GM18907 (cell line): ENCODE results near the gene MYO18A.

ENCODE experiments used
- ATAC-seq: cut with Tn5 transposase; IDR thresholded peaks from one replicate; pipeline ENCODE4 v1.9.1; 2021; ENCODE audit warnings: mild to moderate bottlenecking, moderate library complexity; ENCODE audit not compliant: unreplicated experiment

Gene MYO18A

DNA sequence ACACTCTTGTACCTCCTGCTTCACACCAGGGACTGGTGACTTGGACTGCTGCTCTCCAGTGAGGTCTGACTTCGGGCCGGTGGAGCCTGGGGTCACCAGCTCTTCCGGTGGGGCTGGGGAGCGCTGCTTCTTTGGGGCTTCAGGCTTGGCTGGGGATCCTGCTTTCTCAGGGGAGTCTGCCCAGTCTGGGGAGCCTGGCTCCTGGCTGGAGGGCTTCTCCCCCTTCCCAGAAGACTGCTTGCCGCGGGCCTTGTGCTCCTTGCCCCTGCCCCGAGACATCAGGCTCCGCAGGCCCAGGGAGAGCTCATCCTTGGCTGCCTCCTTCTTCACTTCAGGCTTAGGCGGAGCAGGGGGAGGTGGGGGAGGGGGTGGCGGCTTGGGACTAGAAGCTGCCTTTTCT, 52.4 kb downstream of the MYO18A start:
- ATAC-seq: no peak

DNA sequence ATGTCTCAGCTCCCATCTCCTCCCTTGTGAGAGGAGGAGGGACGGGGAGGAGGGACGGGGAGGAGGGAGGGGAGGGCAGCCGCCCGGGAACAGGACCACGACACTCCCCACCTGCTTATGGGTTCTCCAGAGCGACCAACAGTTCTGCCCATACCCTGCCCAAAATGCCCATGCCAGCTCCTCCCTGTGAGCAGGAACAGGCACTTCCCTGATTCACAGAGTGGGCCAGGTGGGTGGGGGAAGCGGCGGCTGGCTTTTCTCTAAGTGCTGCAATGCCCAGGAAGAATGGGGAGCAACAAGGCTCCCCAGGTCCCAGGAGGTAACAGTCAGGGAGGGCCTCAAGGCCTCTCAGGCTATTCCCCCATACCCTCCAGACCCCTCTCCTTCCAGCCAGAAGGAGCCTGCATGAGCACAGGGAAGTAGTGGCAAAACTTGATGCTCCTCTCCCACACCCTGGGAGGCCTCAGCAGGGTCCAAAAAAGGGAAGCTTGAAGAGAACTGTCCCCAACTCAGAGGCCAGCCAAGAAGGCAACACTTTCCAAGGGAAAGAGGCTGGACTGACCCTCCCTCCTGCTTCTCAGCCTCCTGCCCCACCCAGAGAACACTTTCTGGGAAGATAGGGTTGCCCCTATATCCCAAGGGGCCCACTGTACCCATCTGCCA, 53.8 kb downstream of the MYO18A start:
- ATAC-seq: no peak

DNA sequence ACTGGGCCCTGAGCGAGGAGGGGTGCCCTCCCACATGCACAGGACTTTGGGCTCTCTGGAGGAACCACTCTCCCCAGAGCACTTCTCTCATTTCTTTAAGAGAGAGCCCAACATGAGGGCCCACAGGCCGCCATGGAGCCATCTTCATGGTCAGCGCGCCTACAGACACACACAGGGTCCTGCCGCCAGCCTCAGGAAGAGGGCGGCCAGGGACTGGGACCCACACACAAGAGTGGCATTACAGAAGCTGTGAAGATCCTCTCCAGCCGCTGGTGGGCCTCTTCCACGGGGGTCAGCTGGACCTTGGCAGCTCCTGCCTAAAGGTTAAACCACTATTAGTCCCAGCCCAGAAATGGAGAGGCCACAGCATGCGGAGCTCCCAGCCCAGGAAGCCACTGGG, 54.5 kb downstream of the MYO18A start:
- ATAC-seq: no peak

DNA sequence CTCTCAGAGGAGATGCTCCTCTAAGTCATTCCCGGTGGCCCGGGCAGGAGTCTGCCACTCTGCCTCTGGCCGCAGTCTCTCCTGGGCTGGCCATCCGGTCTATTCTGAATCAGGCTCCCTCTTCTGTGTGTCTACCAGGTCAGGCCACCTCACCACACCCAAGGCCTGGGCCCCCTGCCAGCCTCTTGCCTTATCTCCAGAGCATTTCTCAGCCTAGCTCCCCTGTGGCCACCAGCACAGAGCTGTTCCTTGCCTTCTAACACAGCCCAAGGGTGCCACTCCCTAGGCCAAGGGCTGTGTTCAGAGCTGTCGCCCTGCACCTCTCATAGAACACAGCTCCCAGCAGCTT, 55.3 kb downstream of the MYO18A start:
- ATAC-seq: no peak

DNA sequence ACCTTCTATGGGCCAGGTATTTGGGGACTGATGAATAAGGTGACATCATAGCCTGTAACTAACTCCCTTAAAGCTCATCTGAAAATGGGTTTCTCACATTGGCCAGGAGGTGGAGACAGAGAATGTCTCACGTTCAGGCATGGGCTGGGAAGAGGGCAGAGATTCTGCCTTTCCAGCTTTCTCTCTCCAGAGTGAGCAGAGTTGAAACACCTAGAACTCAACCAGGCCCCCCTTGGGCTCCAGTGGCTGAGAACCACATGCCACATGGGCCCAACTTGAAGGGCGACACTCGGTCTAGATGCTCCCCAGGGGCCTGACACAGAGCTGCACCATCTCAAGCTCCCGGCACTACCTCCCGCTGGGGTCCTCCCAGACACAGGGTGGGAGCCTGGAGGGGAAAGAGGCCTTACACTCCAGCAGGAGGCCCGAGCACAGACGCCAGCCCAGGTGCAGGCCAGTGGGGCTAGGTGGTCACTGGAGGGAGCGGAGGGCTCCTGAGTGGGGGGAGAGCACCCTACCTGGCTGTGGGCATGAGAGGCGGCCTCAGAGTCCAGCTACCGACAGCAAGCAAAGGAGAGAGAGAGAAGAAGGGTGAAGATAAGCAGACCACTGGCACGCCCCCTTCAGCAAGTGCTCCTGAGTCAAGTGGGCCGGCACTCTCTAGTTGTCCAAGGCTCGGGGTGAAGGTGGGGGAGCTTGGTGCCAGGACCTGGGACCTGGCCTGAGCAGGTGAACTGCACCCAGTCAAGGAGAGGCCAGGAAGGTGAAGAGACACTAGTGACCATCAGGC, 55.9 kb downstream of the MYO18A start:
- ATAC-seq: no peak

DNA sequence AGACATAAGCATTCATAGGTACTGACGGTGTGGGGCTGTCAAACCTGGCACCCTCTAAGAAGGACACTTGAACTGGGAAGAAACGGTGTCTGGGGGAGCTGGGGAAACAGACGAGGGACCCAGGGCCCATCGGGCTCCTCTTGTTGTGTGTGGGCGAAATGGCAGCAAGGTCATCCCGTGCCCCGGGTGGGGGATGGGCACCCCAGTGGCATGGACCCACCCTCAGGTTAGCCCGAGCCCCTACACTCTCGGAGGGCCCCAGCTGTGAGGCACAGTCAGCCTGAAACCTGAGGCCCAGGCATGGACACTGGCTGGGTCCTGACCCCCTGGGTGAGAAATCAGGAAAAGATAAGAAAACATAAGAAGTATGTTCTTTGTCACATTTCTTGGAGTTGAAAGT, 57.1 kb downstream of the MYO18A start:
- ATAC-seq: no peak

DNA sequence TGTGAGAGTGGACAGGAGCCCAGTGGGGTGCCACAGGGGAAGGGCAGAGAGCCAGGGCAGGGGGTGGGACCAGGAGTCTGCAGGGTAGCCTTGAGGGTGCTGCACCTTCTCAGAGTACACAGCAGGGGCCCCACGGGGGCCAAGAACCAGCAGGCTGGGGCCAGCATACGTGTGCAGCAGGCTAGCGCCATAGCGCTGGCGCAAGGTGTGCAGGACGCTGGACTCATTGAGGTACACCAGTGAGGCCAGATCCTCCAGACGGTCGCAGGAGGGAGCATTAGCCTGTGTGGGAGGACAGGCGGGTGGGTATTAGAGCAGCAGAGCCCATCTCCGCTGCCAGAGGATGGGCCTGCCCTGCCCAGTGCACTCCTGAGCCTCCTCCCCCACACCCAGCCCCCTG, 58.8 kb downstream of the MYO18A start:
- no peak for ATAC-seq

DNA sequence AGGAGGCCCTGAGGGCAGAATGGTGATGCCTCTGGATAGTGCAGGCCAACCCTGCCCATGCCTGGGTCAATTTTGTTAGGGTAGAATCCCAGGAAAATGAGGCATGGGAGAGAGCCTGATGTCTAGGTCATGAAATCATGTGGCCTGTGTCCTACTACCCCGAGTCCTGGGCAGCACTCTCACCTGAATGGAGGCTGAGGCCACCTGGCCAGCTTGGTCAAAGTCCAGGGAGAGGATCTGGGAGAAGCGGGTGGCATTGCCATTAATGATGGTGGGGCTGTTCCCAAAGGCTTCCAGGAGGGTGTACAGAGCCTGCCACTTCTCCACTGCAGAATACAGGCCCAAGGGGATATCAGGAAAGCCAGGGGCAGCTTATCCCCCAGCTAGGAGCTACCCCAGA, 59.8 kb downstream of the MYO18A start:
- no peak for ATAC-seq

DNA sequence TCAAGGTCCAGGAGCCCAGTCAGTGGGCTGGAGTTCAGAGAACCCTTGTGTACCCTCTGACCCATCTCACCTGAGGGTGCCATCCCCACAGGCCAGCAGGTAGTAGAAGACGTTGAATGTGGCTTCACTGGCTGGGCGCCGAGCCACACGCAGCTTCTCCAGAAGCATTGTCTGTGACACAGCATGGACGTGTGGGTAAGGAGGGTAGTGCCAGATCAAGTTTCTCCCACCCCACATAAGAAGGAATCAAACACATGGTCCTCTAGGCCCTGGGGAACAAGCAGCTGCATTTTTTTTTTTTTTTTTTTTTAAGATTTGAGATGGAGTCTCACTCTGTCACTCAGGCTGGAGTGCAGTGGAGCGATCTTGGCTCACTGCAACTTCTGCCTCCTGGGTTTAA, 60.9 kb downstream of the MYO18A start:
- ATAC-seq: no peak

DNA sequence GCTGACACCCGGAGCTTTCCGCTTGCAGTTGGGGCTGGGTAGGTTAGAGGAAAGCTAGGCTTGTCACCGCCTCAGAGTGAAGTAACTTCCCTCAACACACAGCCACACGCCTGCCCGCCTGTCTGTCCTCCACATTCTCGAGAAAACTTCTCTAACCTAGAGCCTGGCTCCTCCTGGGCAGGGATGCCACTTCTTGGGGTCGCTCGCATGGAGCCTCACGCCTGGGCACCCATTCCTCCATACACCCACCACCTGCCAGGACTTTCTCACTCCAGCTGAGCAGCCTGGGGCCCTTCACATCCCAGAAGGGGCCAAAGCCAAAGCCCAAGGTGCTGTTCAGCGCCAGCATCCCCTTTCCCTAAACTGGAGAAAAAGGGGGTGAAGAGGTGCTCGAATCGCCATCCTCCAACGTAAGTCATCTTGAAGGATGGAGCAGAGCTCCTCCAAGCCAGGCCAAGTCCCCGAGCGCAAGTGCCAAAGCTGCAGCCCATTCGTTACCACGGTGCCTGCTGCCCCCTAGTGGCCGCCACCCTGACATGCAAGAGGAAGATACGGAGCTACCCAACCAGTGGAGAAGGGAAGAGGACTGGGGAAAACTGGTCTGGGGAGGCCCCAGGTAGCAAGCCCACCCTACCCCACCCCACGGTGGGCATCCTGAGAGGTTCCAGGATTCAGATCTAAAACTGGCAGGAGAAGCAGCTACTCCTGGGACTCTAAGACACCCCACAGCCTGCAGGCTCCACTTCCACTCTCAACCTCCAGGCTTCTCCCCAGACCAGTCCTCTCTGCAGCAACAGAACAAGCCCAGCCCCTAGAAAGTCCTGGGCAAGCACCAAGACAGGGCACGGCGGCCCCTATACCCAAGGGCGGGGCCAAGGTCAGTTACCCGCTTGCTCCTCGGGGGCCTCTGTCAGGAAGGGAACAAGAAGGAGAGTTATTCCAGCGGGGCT, 63.1 kb downstream of the MYO18A start:
- no peak for ATAC-seq

DNA sequence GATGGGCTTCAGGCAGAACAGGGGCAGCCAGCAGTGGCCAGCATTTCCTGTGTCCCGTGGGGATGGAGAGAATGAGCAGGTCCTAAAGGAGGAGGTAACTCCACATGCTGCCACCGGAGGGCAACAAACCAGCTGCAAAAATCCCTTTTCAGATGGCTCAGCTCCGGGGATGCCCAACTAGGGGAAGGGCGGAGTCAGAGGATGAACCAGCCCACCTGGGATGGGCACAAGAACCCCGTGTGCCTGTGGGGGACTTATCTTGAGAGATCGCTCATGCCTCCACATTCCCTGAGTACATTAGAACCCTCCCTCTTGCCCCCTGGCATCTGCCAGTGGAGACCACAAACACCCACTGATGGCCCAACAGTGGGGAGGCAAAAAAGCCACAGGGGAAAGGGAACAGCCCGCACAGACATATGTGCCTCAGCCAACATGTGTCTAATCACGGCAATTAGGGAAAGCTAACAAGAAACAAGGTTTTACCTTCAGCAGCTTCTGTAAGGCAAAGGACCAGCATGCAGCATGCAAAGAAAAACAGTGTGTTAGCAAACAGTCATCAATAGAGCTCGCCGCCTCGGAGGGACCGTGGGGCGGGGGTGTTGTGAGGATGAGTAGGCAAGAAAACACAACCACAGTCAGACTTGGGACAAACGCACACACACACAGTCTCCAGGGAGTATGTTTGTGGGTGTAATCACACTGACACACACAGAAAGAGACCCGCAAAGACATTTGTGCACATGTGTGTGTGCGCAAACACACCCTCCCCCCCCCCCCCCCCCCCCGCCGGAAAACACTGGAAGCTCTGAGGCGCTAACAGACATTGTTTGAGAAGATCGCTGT, 64.0 kb downstream of the MYO18A start:
- no peak for ATAC-seq

DNA sequence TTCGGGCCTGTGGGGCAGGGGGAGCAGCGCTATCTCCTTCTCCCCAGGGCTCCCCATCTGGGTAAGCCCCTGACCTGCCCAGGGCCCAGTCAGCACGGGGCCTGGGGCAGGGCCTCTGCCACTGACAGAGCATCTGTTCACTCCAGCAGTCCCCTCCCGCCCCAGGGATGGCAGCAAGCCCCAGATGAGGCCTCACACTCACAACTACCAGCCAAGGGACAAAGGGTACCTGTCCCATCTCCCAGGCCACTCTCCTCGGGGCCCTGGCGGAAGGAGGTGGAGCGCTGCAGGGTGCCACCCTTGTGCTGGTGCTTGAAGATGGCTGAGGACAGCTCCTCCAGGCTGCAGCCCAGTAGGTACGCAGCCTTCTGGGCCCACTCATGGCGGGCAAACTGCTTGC, 64.8 kb downstream of the MYO18A start:
- no peak for ATAC-seq

DNA sequence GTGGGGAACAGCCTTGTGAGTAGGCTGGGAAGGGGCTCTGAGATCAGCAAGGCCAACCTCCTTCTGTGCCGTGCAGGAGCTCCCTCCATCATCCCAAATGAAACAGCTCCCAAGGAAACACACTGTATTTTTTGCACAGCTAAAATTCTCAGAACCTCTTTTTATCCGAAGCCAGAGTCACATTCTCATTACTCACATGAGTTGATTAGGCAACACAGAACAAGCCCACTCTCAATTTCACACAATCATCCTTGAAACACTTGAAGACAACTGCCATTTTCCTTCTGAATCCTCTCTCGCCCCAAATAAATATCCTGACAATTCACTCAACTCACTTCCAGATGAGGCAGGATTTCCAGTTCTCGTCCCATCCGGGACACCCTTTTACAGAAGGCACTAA, 66.1 kb downstream of the MYO18A start:
- no peak for ATAC-seq

DNA sequence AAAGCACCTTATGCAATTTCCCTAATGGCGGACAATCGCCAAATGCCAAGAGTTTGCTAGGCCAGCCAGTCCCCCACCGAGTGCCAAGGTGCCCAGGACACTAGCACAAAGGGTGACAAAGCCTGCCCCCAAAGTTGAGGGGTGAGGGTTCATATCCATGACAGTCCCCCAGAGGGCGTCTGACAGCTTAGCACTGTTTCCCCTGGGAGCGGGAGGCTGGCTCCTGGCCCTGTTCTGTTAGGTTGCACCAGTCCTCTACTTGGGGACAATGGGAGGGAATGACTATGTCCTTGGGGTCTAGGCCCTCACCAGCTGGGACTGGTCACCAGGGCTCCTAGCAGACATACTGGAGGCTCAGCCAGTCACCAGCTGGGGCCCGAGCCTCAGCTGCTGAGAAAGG, 66.9 kb downstream of the MYO18A start:
- ATAC-seq: no peak

DNA sequence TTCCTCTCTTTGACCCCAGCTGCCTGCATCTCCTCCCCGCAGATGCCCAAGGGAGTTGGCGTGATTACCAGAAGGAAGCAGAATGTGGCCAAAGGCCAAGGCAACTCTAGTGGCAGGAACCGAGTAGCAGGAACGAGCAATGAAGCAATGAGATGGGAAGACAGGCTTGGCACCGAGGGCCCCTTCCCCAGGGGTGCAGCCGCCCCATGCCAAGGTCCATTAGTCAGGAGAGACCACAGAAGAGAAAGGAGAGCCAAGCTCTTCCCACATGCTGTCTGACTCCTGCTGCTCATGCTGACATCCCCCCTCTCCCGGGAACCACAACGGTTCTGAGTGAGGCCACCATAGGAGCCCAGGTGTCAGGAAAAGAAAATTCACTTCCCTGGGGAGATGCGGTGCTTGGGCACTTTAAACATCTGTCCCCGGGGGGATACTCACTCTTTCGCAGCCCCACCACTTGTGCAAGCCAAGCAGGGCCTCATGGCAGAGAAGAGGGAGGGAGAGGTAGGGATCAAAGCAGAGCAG, 67.4 kb downstream of the MYO18A start:
- ATAC-seq: no peak

DNA sequence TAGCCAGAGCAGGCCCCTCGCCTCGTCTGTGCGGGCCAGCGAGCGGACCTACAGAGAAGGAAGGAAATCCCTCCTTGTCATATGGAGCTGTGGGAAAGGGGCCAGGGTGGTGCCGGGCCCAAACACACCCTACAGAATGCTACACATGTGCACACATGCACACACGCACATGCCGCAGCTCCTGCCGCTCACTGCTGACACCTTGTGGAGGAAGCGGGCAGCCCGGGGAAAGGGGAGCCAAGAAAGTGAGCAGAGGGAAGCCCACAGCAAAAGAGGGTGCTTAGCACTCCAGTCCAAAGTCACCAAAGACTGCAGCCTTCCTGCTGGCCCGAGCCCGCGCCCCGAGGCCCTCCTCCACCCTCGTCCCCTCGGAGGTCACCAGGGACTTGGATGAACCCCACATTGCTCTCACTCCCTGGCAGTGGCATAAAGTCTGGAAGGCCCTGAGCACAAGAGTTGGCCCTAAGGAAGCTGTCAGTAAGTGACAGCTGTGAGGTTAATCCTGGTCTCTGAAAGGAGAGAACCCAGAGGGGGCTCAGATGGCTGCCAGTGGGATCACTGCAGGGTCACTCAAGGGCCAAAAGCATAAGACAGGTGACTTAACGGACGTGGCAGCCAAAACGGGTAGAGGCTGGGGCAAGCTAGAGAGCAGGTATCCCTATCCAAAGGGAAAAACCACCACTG, 68.2 kb downstream of the MYO18A start:
- no peak for ATAC-seq

DNA sequence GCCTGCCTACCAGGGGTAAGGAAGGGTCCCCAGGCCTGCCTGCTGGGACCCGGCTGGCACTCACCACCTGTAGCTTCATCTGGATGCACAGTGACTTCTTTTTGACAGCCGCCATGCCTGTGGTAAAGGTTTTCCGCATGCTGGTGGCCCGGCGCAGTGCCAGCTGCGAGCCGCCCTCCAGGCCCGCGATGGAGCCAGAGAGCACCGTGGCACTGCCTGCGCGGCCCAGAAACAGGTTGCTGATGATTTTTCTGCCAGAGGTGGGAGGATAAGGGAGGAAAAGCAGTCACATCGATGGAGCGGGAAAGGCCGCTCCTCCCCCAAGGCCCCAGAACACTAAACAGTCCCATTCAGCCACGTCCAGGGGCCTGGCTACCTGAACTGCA, 69.8 kb downstream of the MYO18A start:
- no peak for ATAC-seq

DNA sequence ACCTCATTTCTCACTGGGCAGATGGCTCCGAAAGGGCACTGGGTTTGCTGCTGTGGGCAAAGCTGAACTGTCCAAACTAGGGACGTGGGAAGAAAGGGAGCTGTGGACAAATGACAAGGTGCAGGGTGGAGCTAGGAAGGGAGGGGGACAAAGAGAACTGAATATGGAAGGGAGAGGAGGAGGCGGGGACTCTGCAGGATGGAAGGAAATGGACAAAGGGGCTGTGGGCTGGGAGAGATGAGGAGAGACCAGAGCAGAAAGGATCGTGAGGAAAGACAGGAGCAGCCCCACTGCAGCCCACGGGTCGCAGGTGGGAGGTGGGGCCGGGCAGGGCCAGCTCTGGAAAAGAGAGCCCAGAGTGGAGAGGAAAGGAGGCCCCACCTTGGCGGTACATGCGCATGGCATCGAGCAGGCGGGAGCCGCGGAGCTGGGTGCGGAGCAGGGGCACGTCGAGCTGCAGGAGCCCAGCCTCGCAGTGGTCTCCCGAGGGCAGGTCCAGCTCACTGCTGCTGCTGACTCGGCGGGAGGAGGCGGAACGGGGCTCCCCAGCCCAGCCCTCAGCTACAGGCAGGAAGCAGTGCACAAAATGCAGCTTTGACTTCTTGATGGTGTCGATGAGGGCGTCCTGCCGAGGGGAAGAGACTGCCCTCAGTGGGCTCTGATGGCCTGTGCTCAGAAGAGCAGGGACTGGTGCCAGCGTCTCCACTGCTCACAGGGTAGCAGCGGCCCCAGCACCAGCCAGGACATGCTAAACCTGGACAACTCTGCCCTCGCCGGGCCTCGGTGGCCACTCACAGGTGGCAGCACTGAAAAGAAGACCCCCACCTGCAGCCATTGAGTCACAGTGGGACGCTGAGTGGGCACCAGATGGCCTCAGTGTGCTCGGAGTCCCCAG, 70.5 kb downstream of the MYO18A start:
- no peak for ATAC-seq
